GM13977 (cell line): ENCODE measurements around the gene KISS1R.

Experiments used
- DNase-seq: peaks from one replicate; pipeline ENCODE4 v3.0.0; 2012; ENCODE audit warnings: low spot score
- CTCF ChIP-seq: IDR thresholded peaks from 2 replicates; pipeline ENCODE4 v1.5.1; 2012; ENCODE audit warnings: mild to moderate bottlenecking, control low read depth; ENCODE audit not compliant: insufficient read depth; ENCODE audit errors: extremely low read depth, missing control alignments
- in situ Hi-C: fragments of 300-500 bp; cut with MboI; formaldehyde crosslinking; loops from one replicate; pipeline ENCODE4 v1.12.0; 2022; ENCODE audit warnings: low sequenced_read_pairs, low pct_unique_long_range_greater_than_20kb, mixed read lengths, inconsistent platforms; ENCODE audit not compliant: unreplicated experiment

KISS1R gene

GRCh38 chr19:934197-934840 is 17.2 kb downstream of the KISS1R start:
- in situ Hi-C loops = no loop called here
- TF ChIP-seq CTCF = no peak
- DNase-seq = no peak

GRCh38 chr19:934865-935479 is 17.8 kb downstream of the KISS1R start:
- in situ Hi-C loops = no loop called here
- no peak for TF ChIP-seq CTCF
- peak; percentile 34 for DNase-seq

- DNase-seq = no peak
- in situ Hi-C loops = no loop called here
Observed at GRCh38 chr19:936175-936546, 19.0 kb downstream of the KISS1R start.

GRCh38 chr19:937259-937694 is 20.1 kb downstream of the KISS1R start:
- peak; percentile 74 for DNase-seq
- no peak for TF ChIP-seq CTCF
- in situ Hi-C loops = no loop called here

More at GRCh38 chr19:936175-936546, 19.0 kb downstream of the KISS1R start:
- TF ChIP-seq CTCF = no peak

- in situ Hi-C loops = no loop called here
- no peak for DNase-seq
- no peak for TF ChIP-seq CTCF
Observed at GRCh38 chr19:938233-938923, 21.2 kb downstream of the KISS1R start.

GRCh38 chr19:939439-939838 is 22.3 kb downstream of the KISS1R start:
- DNase-seq = no peak
- no peak for TF ChIP-seq CTCF
- in situ Hi-C loops = no loop called here
